Neutrophil (primary cell): ENCODE data around the gene BNIP3.

Experiments used
- H3K27ac ChIP-seq: fragments of 200-600 bp; sonication (generic); 2 replicates; pipeline ENCODE4 v1.5.1; 2016; ENCODE audit warnings: mild to moderate bottlenecking, moderate library complexity
- H3K27me3 ChIP-seq: fragments of 200-600 bp; sonication (generic); 2 replicates; pipeline ENCODE4 v1.6.0; 2016; ENCODE audit warnings: mild to moderate bottlenecking
- H3K36me3 ChIP-seq: fragments of 200-600 bp; sonication (generic); 2 replicates; pipeline ENCODE4 v1.5.1; 2017
- H3K4me1 ChIP-seq, 2 experiments: fragments of 200-600 bp in 1 of 2; sonication (generic) in 1 of 2; 1 replicate in 1 of 2; 2 replicates in 1 of 2; pipeline versions ENCODE4 v1.5.1 to v1.6.1; 2013 to 2016; ENCODE audit warnings: low read depth in 1 of 2, low read length in 1 of 2, mild to moderate bottlenecking in 1 of 2, moderate library complexity in 1 of 2; ENCODE audit not compliant: control insufficient read depth in 1 of 2, insufficient read depth in 1 of 2
- H3K4me3 ChIP-seq, 2 experiments: fragments of 200-600 bp in 1 of 2; sonication (generic) in 1 of 2; 1 replicate in 1 of 2; 2 replicates in 1 of 2; pipeline ENCODE4 v1.5.1; 2013 to 2016; ENCODE audit warnings: low read depth in 1 of 2, low read length in 1 of 2, mild to moderate bottlenecking in 1 of 2, moderate library complexity in 1 of 2
- H3K9me3 ChIP-seq: fragments of 200-600 bp; sonication (generic); 2 replicates; pipeline ENCODE4 v1.5.1; 2016
- CTCF ChIP-seq: fragments of 200-600 bp; sonication (generic); IDR thresholded peaks from 2 replicates; pipeline ENCODE4 v1.5.1; 2016; ENCODE audit warnings: antibody characterized with exemption

BNIP3 gene

GRCh38 chr10:131979821-131980270 is 1.9 kb downstream of the BNIP3 start:
- H3K27me3 ChIP-seq: peaks cover 72% of the 10 kb centered on the region
- H3K4me1 ChIP-seq: peaks cover 9 to 18% of the 10 kb centered on the region in 2 experiments
- no peak overlapping the region for H3K4me3 ChIP-seq

GRCh38 chr10:131979336-131979735 is 2.4 kb downstream of the BNIP3 start:
- Histone ChIP-seq H3K9me3 (no peaks in the 10 kb centered on the region), H3K27ac (no peak overlapping the region), H3K36me3 (no peaks in the 10 kb centered on the region), H3K4me3 (no peak overlapping the region), H3K4me1 (peaks cover 9 to 18% of the 10 kb centered on the region in 2 experiments), H3K27me3 (peaks cover 67% of the 10 kb centered on the region)
- no peak for TF ChIP-seq CTCF

More at GRCh38 chr10:131979821-131980270, 1.9 kb downstream of the BNIP3 start:
- no peak overlapping the region for H3K27ac ChIP-seq
- H3K9me3 ChIP-seq: no peaks in the 10 kb centered on the region
- TF ChIP-seq CTCF: no peak
- no peaks in the 10 kb centered on the region for H3K36me3 ChIP-seq

- Histone ChIP-seq H3K9me3 (no peaks in the 10 kb centered on the region), H3K4me3 (no peak overlapping the region), H3K36me3 (no peaks in the 10 kb centered on the region), H3K4me1 (peaks cover 9 to 18% of the 10 kb centered on the region in 2 experiments), H3K27ac (no peak overlapping the region), H3K27me3 (peaks cover 62% of the 10 kb centered on the region)
- no peak for TF ChIP-seq CTCF
These were observed 2.9 kb downstream of the BNIP3 start for GRCh38 chr10:131978851-131979250.

- Histone ChIP-seq H3K27ac (no peak overlapping the region), H3K36me3 (no peaks in the 10 kb centered on the region), H3K4me3 (no peak overlapping the region), H3K4me1 (peaks cover 9 to 18% of the 10 kb centered on the region in 2 experiments), H3K9me3 (no peaks in the 10 kb centered on the region), H3K27me3 (peaks cover 57% of the 10 kb centered on the region)
- no peak for TF ChIP-seq CTCF
These were observed 3.4 kb downstream of the BNIP3 start for GRCh38 chr10:131978366-131978765.

GRCh38 chr10:131977323-131978096 is 4.2 kb downstream of the BNIP3 start:
- no peaks in the 10 kb centered on the region for H3K9me3 ChIP-seq
- no peaks in the 10 kb centered on the region for H3K36me3 ChIP-seq
- H3K4me3 ChIP-seq: no peak overlapping the region
- no peak for TF ChIP-seq CTCF
- H3K4me1 ChIP-seq: peaks cover 9 to 16% of the 10 kb centered on the region in 2 experiments
- no peak overlapping the region for H3K27ac ChIP-seq
- H3K27me3 ChIP-seq: peaks cover 48% of the 10 kb centered on the region
